IMR-90 (cell line): ENCODE results near the gene SLIT3. TPM values are rescaled to one million over a fixed set of nuclear protein-coding genes. Genes with fewer than 3 reads are reported as not detected.

Experiments
- ATAC-seq: fragments of 200-7000 bp; cut with Tn5 transposase; 2 replicates; pipeline ENCODE4 v1.9.1; 2020; ENCODE audit warnings: low read depth, mild to moderate bottlenecking, moderate library complexity
- BruUV-seq: library from RNA; stranded (reverse); fragments of 400-500 nt; replicated peaks from 2 replicates; lab custom pipeline; 2021; lab: Mats Ljungman, UMichigan
- CTCF ChIA-PET: fragments of 300-600 bp; formaldehyde crosslinking; extraction: SDS; loops from one replicate; lab custom pipeline; 2021; ENCODE audit warnings: antibody characterized with exemption; lab: Yijun Ruan, JAX
- POLR2A ChIA-PET: fragments of 300-600 bp; sonication (Branson Sonifier 250); formaldehyde crosslinking; loops from one replicate; lab custom pipeline; 2022; ENCODE audit warnings: antibody characterized with exemption; ENCODE audit not compliant: unreplicated experiment; lab: Charles Lee
- DNase-seq: peaks from one replicate; pipeline ENCODE4 v3.0.0; 2013
- H2AFZ ChIP-seq: replicated peaks from 2 replicates; pipeline ENCODE3; 2013; ENCODE audit warnings: low read length, mild to moderate bottlenecking; ENCODE audit not compliant: poor library complexity
- H2AK5ac ChIP-seq: 2 replicates; pipeline ENCODE4 v1.6.1; 2013; ENCODE audit warnings: low read depth, low read length, inconsistent platforms
- H2AK9ac ChIP-seq: replicated peaks from 2 replicates; pipeline ENCODE3; 2013; ENCODE audit warnings: mild to moderate bottlenecking, low read depth, low read length, moderate library complexity; ENCODE audit not compliant: poor library complexity
- H2BK120ac ChIP-seq: 2 replicates; pipeline ENCODE4 v1.6.1; 2013; ENCODE audit warnings: low read depth, low read length, inconsistent platforms
- H2BK15ac ChIP-seq: 3 replicates; pipeline ENCODE4 v1.6.1; 2013; ENCODE audit warnings: low read depth, low read length, inconsistent platforms
- H2BK20ac ChIP-seq: 2 replicates; pipeline ENCODE4 v1.6.1; 2013; ENCODE audit warnings: low read depth, mild to moderate bottlenecking, inconsistent platforms, low read length, moderate library complexity
- H2BK5ac ChIP-seq: 2 replicates; pipeline ENCODE4 v1.6.1; 2013; ENCODE audit warnings: mild to moderate bottlenecking, low read depth, low read length, inconsistent platforms; ENCODE audit not compliant: poor library complexity, severe bottlenecking
- H3K14ac ChIP-seq: replicated peaks from 2 replicates; pipeline ENCODE4 v1.6.1; 2013; ENCODE audit warnings: low read depth, low read length, inconsistent platforms
- H3K18ac ChIP-seq: 2 replicates; pipeline ENCODE4 v1.6.1; 2013; ENCODE audit warnings: low read depth, low read length, control low read depth
- H3K23ac ChIP-seq: 2 replicates; pipeline ENCODE4 v1.6.1; 2013; ENCODE audit warnings: low read depth, low read length, inconsistent platforms
- H3K27ac ChIP-seq: 2 replicates; pipeline ENCODE4 v1.5.1; 2013; ENCODE audit warnings: mild to moderate bottlenecking, control low read depth, low read length; ENCODE audit not compliant: insufficient read depth
- H3K27me3 ChIP-seq: 2 replicates; pipeline ENCODE4 v1.6.1; 2013; ENCODE audit warnings: low read length; ENCODE audit not compliant: control insufficient read depth, insufficient read depth
- H3K36me3 ChIP-seq: 2 replicates; pipeline ENCODE4 v1.6.1; 2013; ENCODE audit warnings: low read length, mixed read lengths; ENCODE audit not compliant: control insufficient read depth, insufficient read depth
- H3K4ac ChIP-seq: 2 replicates; pipeline ENCODE4 v1.6.1; 2013; ENCODE audit warnings: low read depth, low read length, inconsistent platforms
- H3K4me1 ChIP-seq: 2 replicates; pipeline ENCODE4 v1.6.1; 2013; ENCODE audit warnings: low read length, mixed read lengths; ENCODE audit not compliant: control insufficient read depth, insufficient read depth
- H3K4me2 ChIP-seq: 2 replicates; pipeline ENCODE4 v1.6.1; 2013; ENCODE audit warnings: low read depth, mild to moderate bottlenecking, control low read depth, low read length, moderate library complexity
- H3K4me3 ChIP-seq: 2 replicates; pipeline ENCODE4 v1.5.1; 2013; ENCODE audit warnings: low read depth, mild to moderate bottlenecking, control low read depth, low read length, moderate library complexity; ENCODE audit not compliant: insufficient read depth
- H3K56ac ChIP-seq: 2 replicates; pipeline ENCODE4 v1.6.1; 2013; ENCODE audit warnings: low read length, inconsistent platforms; ENCODE audit not compliant: insufficient read depth; ENCODE audit errors: extremely low read depth
- H3K79me1 ChIP-seq, 2 experiments: 2 replicates each; pipeline ENCODE4 v1.6.1; 2013; ENCODE audit warnings: low read length in 2 of 2, inconsistent platforms in 1 of 2, low read depth in 1 of 2
- H3K9ac ChIP-seq: 2 replicates; pipeline ENCODE4 v1.6.1; 2013; ENCODE audit warnings: low read depth, low read length, control low read depth
- H3K9me1 ChIP-seq: 2 replicates; pipeline ENCODE4 v1.6.1; 2013; ENCODE audit warnings: low read length, inconsistent platforms; ENCODE audit not compliant: insufficient read depth
- H3K9me3 ChIP-seq: 2 replicates; pipeline ENCODE4 v1.6.1; 2013; ENCODE audit warnings: low read length; ENCODE audit not compliant: control insufficient read depth, insufficient read depth
- H4K20me1 ChIP-seq: 2 replicates; pipeline ENCODE4 v1.6.1; 2013; ENCODE audit warnings: low read length, inconsistent platforms; ENCODE audit not compliant: insufficient read depth
- H4K5ac ChIP-seq: 2 replicates; pipeline ENCODE4 v1.6.1; 2013; ENCODE audit warnings: mild to moderate bottlenecking, low read depth, low read length, control low read depth
- H4K8ac ChIP-seq, 2 experiments: 2 replicates each; pipeline ENCODE4 v1.6.1; 2013; ENCODE audit warnings: low read depth in 2 of 2, low read length in 2 of 2, control low read depth in 1 of 2, inconsistent platforms in 1 of 2
- H4K91ac ChIP-seq: 2 replicates; pipeline ENCODE4 v1.6.1; 2013; ENCODE audit warnings: low read depth, low read length, inconsistent platforms; ENCODE audit not compliant: insufficient read depth
- BHLHE40 ChIP-seq: fragments of 150-350 bp; IDR thresholded peaks from 2 replicates; pipeline ENCODE4 v1.6.1; 2016; ENCODE audit warnings: mild to moderate bottlenecking, low read depth, low read length
- CEBPB ChIP-seq: IDR thresholded peaks from 2 replicates; pipeline ENCODE4 v1.6.1; 2012; ENCODE audit warnings: low read depth, low read length, improper control_type of control experiment
- CHD1 ChIP-seq: IDR thresholded peaks from 2 replicates; pipeline ENCODE4 v1.6.1; 2012; ENCODE audit warnings: low read depth, low read length, improper control_type of control experiment
- FOS ChIP-seq: fragments of 150-350 bp; IDR thresholded peaks from 2 replicates; pipeline ENCODE4 v1.6.1; 2016; ENCODE audit warnings: low read depth, low read length
- MAFK ChIP-seq: IDR thresholded peaks from 2 replicates; pipeline ENCODE4 v1.6.1; 2012; ENCODE audit warnings: low read depth, low read length, improper control_type of control experiment
- MAZ ChIP-seq: IDR thresholded peaks from 2 replicates; pipeline ENCODE4 v1.6.1; 2012; ENCODE audit warnings: low read depth, mild to moderate bottlenecking, low read length, improper control_type of control experiment, moderate library complexity, borderline replicate concordance
- MXI1 ChIP-seq: IDR thresholded peaks from 2 replicates; pipeline ENCODE4 v1.6.1; 2012; ENCODE audit warnings: low read depth, mild to moderate bottlenecking, low read length, moderate library complexity, borderline replicate concordance
- NFE2L2 ChIP-seq: fragments of 150-350 bp; IDR thresholded peaks from 2 replicates; pipeline ENCODE4 v1.6.1; 2016; ENCODE audit warnings: low read depth, mild to moderate bottlenecking, low read length
- POLR2A ChIP-seq: IDR thresholded peaks from 2 replicates; pipeline ENCODE4 v1.6.1; 2012; ENCODE audit warnings: mild to moderate bottlenecking, low read depth, low read length
- RAD21 ChIP-seq: IDR thresholded peaks from 2 replicates; pipeline ENCODE4 v1.6.1; 2012; ENCODE audit warnings: low read length, improper control_type of control experiment
- RCOR1 ChIP-seq: IDR thresholded peaks from 2 replicates; pipeline ENCODE4 v1.6.1; 2012; ENCODE audit warnings: mild to moderate bottlenecking, low read length, improper control_type of control experiment; ENCODE audit not compliant: insufficient replicate concordance
- RFX5 ChIP-seq: IDR thresholded peaks from 2 replicates; pipeline ENCODE4 v1.8.0; 2012; ENCODE audit warnings: low read depth, mild to moderate bottlenecking, low read length, moderate library complexity
- SMC3 ChIP-seq: fragments of 150-350 bp; IDR thresholded peaks from 2 replicates; pipeline ENCODE4 v1.6.1; 2016; ENCODE audit warnings: low read depth, mild to moderate bottlenecking, antibody characterized with exemption, low read length, moderate library complexity
- USF2 ChIP-seq: fragments of 150-350 bp; IDR thresholded peaks from 2 replicates; pipeline ENCODE4 v1.6.1; 2017; ENCODE audit warnings: mild to moderate bottlenecking, antibody characterized with exemption, low read length, low read depth
- WGBS, 2 experiments: methylation state at CpG; one replicate each; pipeline versions ENCODE4 v1.1.5 to v1.1.7; 2013; ENCODE audit warnings: missing lambda C conversion rate in 2 of 2; ENCODE audit not compliant: insufficient read length in 1 of 2; ENCODE audit errors: extremely low coverage in 2 of 2; 5-methylcytosine and 5-hydroxymethylcytosine counted together
- dilution Hi-C: fragments of 300-500 bp; cut with HindIII; formaldehyde crosslinking; loops from one replicate; pipeline ENCODE4 v1.14.3; 2018; ENCODE audit warnings: low sequenced_read_pairs; ENCODE audit not compliant: unreplicated experiment
- in situ Hi-C: fragments of 300-500 bp; cut with MboI; formaldehyde crosslinking; loops from 3 replicates; pipeline ENCODE4 v1.14.3; 2019; ENCODE audit warnings: low sequenced_read_pairs, inconsistent platforms, mixed read lengths
- intact Hi-C: fragments of 100-400 bp; cut with micrococcal nuclease; formaldehyde crosslinking; loops from 2 replicates; pipeline ENCODE4 v1.10.0; 2022
- polyA plus RNA-seq, 3 experiments: library from polyadenylated mRNA; depleted of rRNA; stranded (reverse); fragments of >200 nt; gene quantifications; 2 replicates each; pipeline ENCODE4 v1.2.3, GENCODE V29; 2012; ENCODE audit warnings: low replicate concordance in 1 of 3
- total RNA-seq: library from RNA; depleted of rRNA; stranded (reverse); fragments of >200 nt; gene quantifications from 2 replicates; pipeline ENCODE4 v1.2.3, GENCODE V29; 2012
- TF ChIP-seq, protein P1 (sequence below): conservative IDR thresholded peaks from 2 replicates; pipeline ENCODE4 v1.5.1; 2012; ENCODE audit warnings: mild to moderate bottlenecking, low read depth, low read length, improper control_type of control experiment
- TF ChIP-seq, protein P2 (sequence below): fragments of 150-350 bp; IDR thresholded peaks from 2 replicates; pipeline ENCODE4 v1.6.1; 2016; ENCODE audit warnings: low read depth, mild to moderate bottlenecking, low read length, moderate library complexity, borderline replicate concordance

Gene SLIT3
- total and polyA plus RNA-seq, 2 of the 4 experiments (the other 2 are of a cell fraction): 0.18 to 0.50 TPM

DNA sequence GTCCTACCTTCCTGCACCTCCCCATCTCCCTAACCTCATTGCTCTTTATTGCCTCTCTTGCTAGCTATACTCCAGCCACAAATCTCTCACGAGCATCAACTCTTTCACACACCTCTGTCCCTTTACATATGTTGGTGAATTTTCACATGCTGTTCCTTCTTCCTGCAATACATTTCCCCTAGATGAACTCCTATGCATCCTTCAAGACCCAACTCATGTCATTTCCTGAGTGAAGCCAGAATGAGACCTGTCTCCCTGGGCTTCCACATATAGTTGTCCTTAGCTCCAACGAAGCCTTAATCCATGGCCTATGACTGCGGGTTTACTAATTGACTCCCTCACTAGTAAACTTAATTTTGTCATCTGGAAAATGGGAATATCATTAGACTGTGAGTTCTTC is 424.5 kb downstream of the SLIT3 start:
- POLR2A ChIA-PET: no interaction called here
- H2AK9ac ChIP-seq: no peak overlapping the region
- H3K9me1 ChIP-seq: no peaks in the 10 kb centered on the region
- in situ Hi-C loops (no loop called here), intact Hi-C loops (no loop called here), dilution Hi-C loops (no loop called here)
- 83% methylated on average over 1 of the region's 3 CpGs; no CpG with 5 or more reads in 1 of the 2 experiments for WGBS, 2 experiments
- H3K4me1 ChIP-seq: no peaks in the 10 kb centered on the region
- no peak overlapping the region for H3K4me3 ChIP-seq
- no peak overlapping the region for H3K14ac ChIP-seq
- TF ChIP-seq, protein P1, sequence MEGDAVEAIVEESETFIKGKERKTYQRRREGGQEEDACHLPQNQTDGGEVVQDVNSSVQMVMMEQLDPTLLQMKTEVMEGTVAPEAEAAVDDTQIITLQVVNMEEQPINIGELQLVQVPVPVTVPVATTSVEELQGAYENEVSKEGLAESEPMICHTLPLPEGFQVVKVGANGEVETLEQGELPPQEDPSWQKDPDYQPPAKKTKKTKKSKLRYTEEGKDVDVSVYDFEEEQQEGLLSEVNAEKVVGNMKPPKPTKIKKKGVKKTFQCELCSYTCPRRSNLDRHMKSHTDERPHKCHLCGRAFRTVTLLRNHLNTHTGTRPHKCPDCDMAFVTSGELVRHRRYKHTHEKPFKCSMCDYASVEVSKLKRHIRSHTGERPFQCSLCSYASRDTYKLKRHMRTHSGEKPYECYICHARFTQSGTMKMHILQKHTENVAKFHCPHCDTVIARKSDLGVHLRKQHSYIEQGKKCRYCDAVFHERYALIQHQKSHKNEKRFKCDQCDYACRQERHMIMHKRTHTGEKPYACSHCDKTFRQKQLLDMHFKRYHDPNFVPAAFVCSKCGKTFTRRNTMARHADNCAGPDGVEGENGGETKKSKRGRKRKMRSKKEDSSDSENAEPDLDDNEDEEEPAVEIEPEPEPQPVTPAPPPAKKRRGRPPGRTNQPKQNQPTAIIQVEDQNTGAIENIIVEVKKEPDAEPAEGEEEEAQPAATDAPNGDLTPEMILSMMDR: no peak
- no peak for TF ChIP-seq NFE2L2
- no peak for TF ChIP-seq MAFK
- no peak for TF ChIP-seq SMC3
- no peak for TF ChIP-seq CEBPB
- TF ChIP-seq USF2: no peak
- no peak for TF ChIP-seq MXI1
- no peak for TF ChIP-seq RFX5
- no peak for TF ChIP-seq RCOR1
- TF ChIP-seq FOS: no peak
- no peak for TF ChIP-seq CHD1
- TF ChIP-seq MAZ: no peak
- no peak for TF ChIP-seq POLR2A
- TF ChIP-seq, protein P2, sequence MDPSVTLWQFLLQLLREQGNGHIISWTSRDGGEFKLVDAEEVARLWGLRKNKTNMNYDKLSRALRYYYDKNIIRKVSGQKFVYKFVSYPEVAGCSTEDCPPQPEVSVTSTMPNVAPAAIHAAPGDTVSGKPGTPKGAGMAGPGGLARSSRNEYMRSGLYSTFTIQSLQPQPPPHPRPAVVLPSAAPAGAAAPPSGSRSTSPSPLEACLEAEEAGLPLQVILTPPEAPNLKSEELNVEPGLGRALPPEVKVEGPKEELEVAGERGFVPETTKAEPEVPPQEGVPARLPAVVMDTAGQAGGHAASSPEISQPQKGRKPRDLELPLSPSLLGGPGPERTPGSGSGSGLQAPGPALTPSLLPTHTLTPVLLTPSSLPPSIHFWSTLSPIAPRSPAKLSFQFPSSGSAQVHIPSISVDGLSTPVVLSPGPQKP: no peak
- TF ChIP-seq RAD21: no peak
- TF ChIP-seq BHLHE40: no peak
- H4K20me1 ChIP-seq: no peaks in the 10 kb centered on the region
- no peak overlapping the region for H2BK5ac ChIP-seq
- CTCF ChIA-PET: no interaction called here
- H3K27me3 ChIP-seq: peaks cover 1% of the 10 kb centered on the region; the same call in 1 of the 2 replicates
- no peak overlapping the region for H3K9ac ChIP-seq
- no peak overlapping the region for H3K27ac ChIP-seq
- no peak overlapping the region for H3K4ac ChIP-seq
- no peak overlapping the region for H3K56ac ChIP-seq
- no peak overlapping the region for H2AFZ ChIP-seq
- no peaks in the 10 kb centered on the region for H3K9me3 ChIP-seq
- no peak overlapping the region for H2BK15ac ChIP-seq
- H3K36me3 ChIP-seq: no peaks in the 10 kb centered on the region
- ATAC-seq (no peak), DNase-seq (no peak)
- BruUV-seq: no TSS peak
- H4K91ac ChIP-seq: no peak overlapping the region
- H4K8ac ChIP-seq: no peak overlapping the region
- H2BK20ac ChIP-seq: no peak overlapping the region
- H3K23ac ChIP-seq: no peak overlapping the region
- no peaks in the 10 kb centered on the region for H3K79me1 ChIP-seq
- no peak overlapping the region for H2AK5ac ChIP-seq
- no peak overlapping the region for H3K4me2 ChIP-seq
- no peak overlapping the region for H2BK120ac ChIP-seq
- H4K5ac ChIP-seq: no peak overlapping the region
- H3K18ac ChIP-seq: no peak overlapping the region
